T-helper 2 cell treated with Interferon-gamma antibody and Interleukin-4, amounts not matched to agents 5 μg/mL and 100 μg/mL, for 36 hours (primary cell): ENCODE results near the gene RAX2.

Experiments used
- DNase-seq: peaks from one replicate; pipeline ENCODE4 v3.0.0; 2021; ENCODE audit warnings: low spot score
- H3K27ac Mint-ChIP-seq: one replicate; pipeline ENCODE4 v1.8.0; 2021; ENCODE audit warnings: mild to moderate bottlenecking, mixed read lengths
- H3K27me3 Mint-ChIP-seq: one replicate; pipeline ENCODE4 v1.8.0; 2021; ENCODE audit warnings: low read depth, mixed read lengths
- H3K36me3 Mint-ChIP-seq: one replicate; pipeline ENCODE4 v1.8.0; 2021; ENCODE audit warnings: low read depth, mixed read lengths
- H3K4me1 Mint-ChIP-seq: one replicate; pipeline ENCODE4 v1.8.0; 2021; ENCODE audit warnings: low read depth, mixed read lengths
- H3K4me3 Mint-ChIP-seq: one replicate; pipeline ENCODE4 v1.8.0; 2022; ENCODE audit warnings: mild to moderate bottlenecking, moderate library complexity, mixed read lengths
- H3K9me3 Mint-ChIP-seq: one replicate; pipeline ENCODE4 v1.8.0; 2021; ENCODE audit warnings: mixed read lengths

The RAX2 gene

DNA sequence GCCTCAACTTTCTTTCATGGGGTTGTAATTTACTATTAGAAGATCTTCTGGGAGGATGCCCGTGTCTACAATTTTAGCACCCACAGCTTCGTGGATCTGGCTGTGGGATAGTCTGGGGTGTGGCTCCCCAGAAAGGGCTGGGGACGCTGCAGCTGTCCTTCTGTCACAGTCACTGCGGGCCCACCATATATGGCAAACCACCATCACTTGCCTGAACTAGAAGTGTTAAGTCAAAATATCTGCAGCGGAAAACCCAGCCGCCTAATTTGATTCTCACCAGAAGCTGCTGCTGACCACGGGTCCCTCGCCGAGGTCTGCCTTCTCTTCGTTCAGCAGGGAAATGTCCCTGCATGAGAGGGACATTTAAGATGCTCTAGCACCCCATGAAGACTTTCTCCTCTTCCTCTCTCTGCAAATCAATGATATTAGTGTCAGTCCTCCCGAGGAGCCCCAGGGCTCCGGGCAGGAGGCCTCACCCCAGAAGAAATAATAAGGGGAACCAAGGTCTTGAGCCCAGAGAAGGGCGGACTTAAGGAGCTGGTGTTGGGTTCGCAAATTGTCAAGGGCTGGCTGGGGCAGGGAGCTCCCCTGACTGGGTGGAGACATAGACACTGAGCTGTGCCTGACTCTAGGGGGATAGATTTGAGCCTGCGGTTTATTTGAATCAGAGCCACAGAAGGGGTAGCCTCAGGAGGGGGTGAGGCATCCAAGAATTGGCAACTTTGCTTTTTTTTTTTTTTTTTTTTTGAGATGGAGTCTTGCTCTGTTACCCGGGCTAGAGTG is 17.2 kb upstream of the RAX2 start:
- Mint-ChIP-seq H3K4me3 (no peak overlapping the region), H3K36me3 (no peaks in the 10 kb centered on the region), H3K4me1 (peaks cover 7% of the 10 kb centered on the region), H3K27ac (no peak overlapping the region), H3K27me3 (peaks cover 10% of the 10 kb centered on the region), H3K9me3 (peaks cover 4% of the 10 kb centered on the region)
- DNase-seq = no peak

DNA sequence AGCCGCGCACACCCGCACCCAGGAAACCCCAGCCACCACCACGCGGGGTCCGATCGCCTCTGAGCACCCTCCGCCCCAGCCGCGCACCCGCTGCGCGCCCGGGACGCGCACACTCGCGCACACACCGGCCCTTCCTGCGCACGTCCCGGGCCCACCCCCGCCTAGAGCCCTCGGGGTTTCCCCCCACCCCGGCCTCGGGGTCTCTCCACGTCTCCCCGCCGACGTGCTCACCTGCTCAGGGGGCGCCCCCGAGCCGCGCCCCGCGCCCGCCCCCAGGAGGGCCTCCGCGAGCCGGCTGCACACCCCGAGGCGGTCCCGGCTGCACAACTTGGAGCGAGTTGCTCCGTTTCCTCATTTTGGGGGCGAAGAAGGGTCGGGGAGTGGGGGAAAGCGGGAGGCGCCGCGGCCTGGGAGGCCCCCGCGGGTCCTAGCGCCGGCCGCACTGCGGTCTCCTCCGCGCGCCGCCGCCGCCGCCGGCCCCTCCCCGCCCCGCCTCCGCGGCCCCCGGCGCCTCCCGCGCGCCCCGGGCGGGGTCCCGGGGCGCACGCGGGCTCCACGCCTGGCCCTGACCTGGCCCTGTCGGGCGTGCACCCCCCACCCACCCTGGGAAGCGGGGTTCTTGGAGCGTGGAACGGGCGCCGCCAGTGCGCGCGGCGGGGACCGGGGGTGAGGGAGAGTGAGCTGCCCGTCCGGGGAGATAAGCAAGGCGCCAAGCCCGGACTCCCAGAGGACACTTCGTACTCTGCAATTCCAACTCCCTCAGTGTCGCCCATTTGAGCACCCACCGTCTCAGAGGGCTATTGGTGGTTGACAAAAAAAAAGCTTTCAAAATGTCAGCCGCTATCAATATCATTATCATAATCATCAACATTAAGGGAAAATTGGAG is 14.2 kb upstream of the RAX2 start, which contains the start of gene MATK:
TSS of gene MATK (minus strand) at position 444 of the 887 bp plus-strand sequence. CDS start 1,246 bp downstream, outside the sequence.
- DNase-seq = no peak
- Mint-ChIP-seq H3K27ac (no peak within 1 kb of the TSS), H3K9me3 (peaks cover 17% of the 10 kb centered on the region)

DNA sequence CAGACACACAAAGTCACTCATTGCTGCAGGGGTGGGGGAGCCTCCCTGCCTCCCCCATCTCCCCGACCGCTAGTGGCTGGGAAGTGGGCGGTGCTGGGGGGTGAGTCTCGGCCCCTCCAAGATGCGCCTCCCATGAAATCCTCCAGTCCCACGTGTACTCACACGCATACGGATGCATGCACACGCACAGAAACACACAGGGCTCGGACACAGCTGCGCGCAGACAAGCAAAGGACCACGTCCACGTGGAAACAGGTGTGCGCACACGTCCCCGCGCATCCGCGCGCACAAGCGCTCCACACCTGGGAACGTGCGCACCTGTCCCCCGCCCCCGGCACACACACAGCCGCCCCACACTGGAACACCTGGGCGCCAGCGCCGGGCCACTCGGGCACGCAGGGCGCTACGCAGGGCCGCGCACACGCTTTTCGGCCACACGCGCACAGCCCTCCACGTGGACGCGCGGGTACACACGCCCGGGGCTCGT is 13.5 kb upstream of the RAX2 start:
- H3K4me3 Mint-ChIP-seq = peak overlapping the region; percentile 78
- no peak overlapping the region for H3K27ac Mint-ChIP-seq
- H3K4me1 Mint-ChIP-seq = peaks cover 4% of the 10 kb centered on the region
- H3K27me3 Mint-ChIP-seq = peaks cover 8% of the 10 kb centered on the region
- peaks cover 20% of the 10 kb centered on the region for H3K9me3 Mint-ChIP-seq
- H3K36me3 Mint-ChIP-seq = peaks cover 15% of the 10 kb centered on the region
- no peak for DNase-seq

More for the DNA sequence above, 14.2 kb upstream of the RAX2 start, which contains the start of gene MATK:
- Mint-ChIP-seq H3K4me3 (peak within 1 kb of the TSS; percentile 78), H3K4me1 (peaks cover 4% of the 10 kb centered on the region), H3K36me3 (peaks cover 15% of the 10 kb centered on the region), H3K27me3 (peaks cover 10% of the 10 kb centered on the region)

- Mint-ChIP-seq H3K27me3 (peaks cover 3% of the 10 kb centered on the region), H3K4me3 (peak overlapping the region; percentile 78)
These were observed 12.8 kb upstream of the RAX2 start for GRCh38 chr19:3784607-3785450.

GRCh38 chr19:3783660-3784584 is 11.9 kb upstream of the RAX2 start:
- peak overlapping the region; percentile 66 for H3K4me3 Mint-ChIP-seq

More at GRCh38 chr19:3784607-3785450, 12.8 kb upstream of the RAX2 start:
- Mint-ChIP-seq H3K36me3 (peaks cover 15% of the 10 kb centered on the region), H3K27ac (peak overlapping the region; percentile 67), H3K9me3 (peaks cover 20% of the 10 kb centered on the region), H3K4me1 (peaks cover 4% of the 10 kb centered on the region)
- no peak for DNase-seq

GRCh38 chr19:3782903-3783302 is 10.9 kb upstream of the RAX2 start:
- peaks cover 15% of the 10 kb centered on the region for H3K36me3 Mint-ChIP-seq
- peaks cover 3% of the 10 kb centered on the region for H3K27me3 Mint-ChIP-seq
- H3K9me3 Mint-ChIP-seq = peaks cover 20% of the 10 kb centered on the region
- H3K4me1 Mint-ChIP-seq = peaks cover 2% of the 10 kb centered on the region
- DNase-seq = no peak
- H3K4me3 Mint-ChIP-seq = no peak overlapping the region
- H3K27ac Mint-ChIP-seq = no peak overlapping the region

More at GRCh38 chr19:3783660-3784584, 11.9 kb upstream of the RAX2 start:
- peak overlapping the region; percentile 10 for H3K27ac Mint-ChIP-seq
- H3K36me3 Mint-ChIP-seq = peaks cover 15% of the 10 kb centered on the region
- peaks cover 2% of the 10 kb centered on the region for H3K4me1 Mint-ChIP-seq
- peaks cover 20% of the 10 kb centered on the region for H3K9me3 Mint-ChIP-seq
- H3K27me3 Mint-ChIP-seq = peaks cover 3% of the 10 kb centered on the region
- no peak for DNase-seq

- no peak for DNase-seq
- H3K27ac Mint-ChIP-seq = no peak overlapping the region
- peaks cover 3% of the 10 kb centered on the region for H3K27me3 Mint-ChIP-seq
- H3K4me1 Mint-ChIP-seq = peaks cover 2% of the 10 kb centered on the region
- H3K36me3 Mint-ChIP-seq = peaks cover 15% of the 10 kb centered on the region
- H3K4me3 Mint-ChIP-seq = no peak overlapping the region
- H3K9me3 Mint-ChIP-seq = peaks cover 20% of the 10 kb centered on the region
These were observed 10.3 kb upstream of the RAX2 start for GRCh38 chr19:3782330-3782729.

DNA sequence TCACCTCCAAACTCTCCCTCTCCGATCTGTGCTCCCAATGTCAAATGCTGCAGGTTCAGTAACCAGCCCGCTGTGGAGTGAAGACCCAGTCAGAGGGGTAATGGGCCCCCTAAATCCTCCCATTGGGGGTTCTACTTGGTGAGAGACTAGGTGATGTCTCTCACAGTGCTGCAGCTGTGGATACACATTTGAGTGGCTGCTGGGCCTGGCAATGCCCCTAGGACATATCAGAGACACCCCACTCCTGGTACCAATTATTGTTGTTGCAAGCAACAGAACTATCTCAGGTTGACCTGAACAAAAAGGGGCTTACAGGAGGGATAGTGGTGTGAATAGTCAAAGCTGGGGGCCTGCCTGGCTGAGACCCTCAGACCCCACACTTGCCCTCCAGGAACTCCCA is 9.6 kb upstream of the RAX2 start:
- H3K9me3 Mint-ChIP-seq = peaks cover 20% of the 10 kb centered on the region
- H3K4me3 Mint-ChIP-seq = no peak overlapping the region
- H3K27me3 Mint-ChIP-seq = peaks cover 3% of the 10 kb centered on the region
- no peak overlapping the region for H3K27ac Mint-ChIP-seq
- H3K36me3 Mint-ChIP-seq = peaks cover 15% of the 10 kb centered on the region
- peaks cover 2% of the 10 kb centered on the region for H3K4me1 Mint-ChIP-seq
- no peak for DNase-seq

- Mint-ChIP-seq H3K9me3 (peaks cover 20% of the 10 kb centered on the region), H3K27me3 (peaks cover 3% of the 10 kb centered on the region), H3K27ac (no peak overlapping the region), H3K4me3 (no peak overlapping the region), H3K4me1 (peaks cover 2% of the 10 kb centered on the region), H3K36me3 (peaks cover 15% of the 10 kb centered on the region)
- no peak for DNase-seq
These were observed 8.8 kb upstream of the RAX2 start for GRCh38 chr19:3780786-3781304.

- H3K27ac Mint-ChIP-seq = no peak overlapping the region
- H3K36me3 Mint-ChIP-seq = peaks cover 15% of the 10 kb centered on the region
- no peak for DNase-seq
- H3K4me1 Mint-ChIP-seq = no peaks in the 10 kb centered on the region
- H3K9me3 Mint-ChIP-seq = peaks cover 20% of the 10 kb centered on the region
- no peaks in the 10 kb centered on the region for H3K27me3 Mint-ChIP-seq
- H3K4me3 Mint-ChIP-seq = no peak overlapping the region
These were observed 7.1 kb upstream of the RAX2 start for GRCh38 chr19:3778899-3779723.

DNA sequence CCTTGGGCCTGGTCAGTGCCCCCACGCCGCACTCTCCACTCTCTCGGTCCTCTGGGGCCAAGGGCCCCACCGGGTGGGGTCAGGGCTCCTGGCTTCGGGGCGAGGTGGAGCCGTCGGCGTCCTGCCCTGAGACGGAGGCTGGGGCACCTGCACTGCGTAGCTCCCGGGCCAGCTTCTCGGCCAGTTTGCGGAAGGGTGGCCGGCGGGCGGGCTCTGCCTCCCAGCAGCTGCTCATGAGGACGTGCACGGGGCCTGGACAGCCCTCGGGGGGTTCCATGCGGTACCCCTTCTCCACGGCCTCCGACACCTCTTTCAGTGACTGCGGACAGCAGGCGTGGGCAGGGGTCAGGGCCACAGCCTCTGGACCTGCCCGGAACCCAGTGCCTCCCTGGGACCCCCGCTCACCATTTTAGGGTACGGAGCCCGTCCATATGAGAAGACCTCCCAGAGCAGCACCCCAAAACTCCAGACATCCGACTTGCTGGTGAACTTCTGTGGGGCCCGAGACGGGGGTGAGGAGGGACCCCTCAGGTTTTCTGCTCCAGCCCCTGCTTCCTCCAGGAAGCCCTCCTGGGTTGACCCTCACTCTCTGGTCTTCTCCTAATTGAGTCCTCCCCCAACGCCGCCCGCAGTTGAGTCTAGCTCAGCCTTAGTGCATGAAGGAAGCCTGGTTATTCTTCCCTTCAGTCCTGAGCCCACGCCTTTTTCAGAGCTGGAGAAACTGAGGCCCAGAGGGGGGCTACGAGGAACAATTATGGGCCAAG is 6.3 kb upstream of the RAX2 start:
- H3K4me3 Mint-ChIP-seq = no peak overlapping the region
- H3K36me3 Mint-ChIP-seq = peaks cover 13% of the 10 kb centered on the region
- no peaks in the 10 kb centered on the region for H3K4me1 Mint-ChIP-seq
- H3K27ac Mint-ChIP-seq = no peak overlapping the region
- peaks cover 20% of the 10 kb centered on the region for H3K9me3 Mint-ChIP-seq
- no peaks in the 10 kb centered on the region for H3K27me3 Mint-ChIP-seq
- no peak for DNase-seq
